ENCODE results near the gene RIBC1. TPM values are rescaled to one million over a fixed set of nuclear protein-coding genes. Genes with fewer than 3 reads are reported as not detected.

Gene RIBC1
- total RNA-seq, result 1 to 10 TPM in 1 of 4 donors, under 1 TPM in 3; 0.40 to 1.7 (median 0.62) TPM

DNA sequence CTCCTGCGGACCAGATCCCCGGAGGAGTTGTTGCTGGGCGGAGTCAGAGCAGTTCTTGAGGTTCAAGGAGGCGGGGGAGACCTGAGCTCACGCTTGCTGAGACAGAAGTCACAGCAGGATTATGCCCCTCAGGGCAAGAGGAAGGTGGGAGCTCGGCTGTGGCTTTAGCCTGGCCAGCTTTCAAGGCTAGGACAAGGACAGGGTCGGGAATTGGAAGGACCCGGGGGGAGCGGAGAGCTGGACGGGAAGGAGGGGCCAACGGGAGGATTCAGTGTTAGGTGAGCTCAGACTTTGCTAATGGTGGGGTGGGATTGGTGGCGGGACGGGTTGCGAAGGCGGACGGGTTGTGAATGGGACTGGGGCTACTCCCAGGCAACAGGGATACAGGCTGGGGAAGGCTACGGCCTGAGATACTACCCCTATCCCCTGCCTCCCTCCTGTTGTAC lies at the start of gene RIBC1:
Gene RIBC1, plus strand, starts transcription at position 13 of the 446 bp plus-strand sequence. CDS start 3,404 bp downstream, outside the sequence.
- Histone ChIP-seq H3K27me3 (no peaks in the 10 kb centered on the region), H3K4me1 (peaks cover 15 to 28% (median 24%) of the 10 kb centered on the region in 4 donors), H3K36me3 (no peaks in the 10 kb centered on the region), H3K9me3 (no peaks in the 10 kb centered on the region), H3K27ac (replicated peaks in 1 of 4) (peak within 1 kb of the TSS; percentile 87 to 94 (median 90)), H3K4me3 (peak within 1 kb of the TSS; percentile 62 to 94 (median 68))
- TF ChIP-seq EP300 (IDR thresholded peaks at IDR 0.05), result no peak
- TF ChIP-seq CTCF (IDR thresholded peaks at IDR 0.05), result no peak
- TF ChIP-seq POLR2AphosphoS5 (IDR thresholded peaks at IDR 0.05), result no peak
- TF ChIP-seq POLR2A (IDR thresholded peaks at IDR 0.05; ENCODE audit: low read depth), result no peak
- no peak for DNase-seq (ENCODE audit: extremely low spot score)
- intact Hi-C loops (cut with DNase I), result loop anchor here (10.0 kb wide), 1 partner anchor 198 kb away; the partner anchor contains the start of gene KDM5C
- 5% methylated on average over 17 of the region's 17 CpGs for WGBS

DNA sequence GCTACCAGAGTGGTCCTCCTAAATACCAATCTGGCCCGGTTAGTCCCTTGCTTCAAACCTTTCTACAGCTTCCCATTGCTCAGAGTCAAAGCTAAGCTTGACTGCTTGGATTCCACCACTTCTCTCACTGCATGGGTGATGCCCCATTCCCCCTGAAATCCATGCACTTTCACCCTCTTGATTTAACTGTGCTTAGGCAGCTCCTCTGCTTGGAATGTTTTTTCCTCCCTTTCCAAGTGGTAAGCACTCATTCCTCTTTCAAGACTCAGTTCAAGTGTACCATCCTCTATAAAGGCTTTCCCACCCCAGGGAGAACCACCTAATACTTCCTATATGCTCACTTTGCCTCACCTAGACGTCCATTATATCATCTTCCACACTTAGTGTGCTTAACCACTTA lies 49.4 kb upstream of the RIBC1 start:
- Histone ChIP-seq H3K27ac (replicated peaks in 1 of 4) (no peak overlapping the region), H3K36me3 (peaks cover 0 to 12% (median 5%) of the 10 kb centered on the region in 4 donors), H3K4me1 (no peaks in the 10 kb centered on the region), H3K4me3 (no peak overlapping the region), H3K9me3 (peaks cover 0 to 5% (median 0%) of the 10 kb centered on the region in 4 donors), H3K27me3 (no peaks in the 10 kb centered on the region)
- no peak for TF ChIP-seq POLR2AphosphoS5 (IDR thresholded peaks at IDR 0.05)
- no peak for TF ChIP-seq EP300 (IDR thresholded peaks at IDR 0.05)
- DNase-seq (ENCODE audit: extremely low spot score), result no peak
- intact Hi-C loops (cut with DNase I), result no loop called here
- WGBS, result 71% methylated on average over 2 of the region's 2 CpGs

- H3K27ac ChIP-seq (replicated peaks in 1 of 4), result no peak overlapping the region
- H3K27me3 ChIP-seq, result no peaks in the 10 kb centered on the region
- 83% methylated on average over 7 of the region's 7 CpGs for WGBS
- peaks cover 0 to 21% (median 14%) of the 10 kb centered on the region in 4 donors for H3K36me3 ChIP-seq
- no peaks in the 10 kb centered on the region for H3K4me1 ChIP-seq
- DNase-seq (ENCODE audit: extremely low spot score), result no peak
- H3K4me3 ChIP-seq, result no peak overlapping the region
- TF ChIP-seq EP300 (IDR thresholded peaks at IDR 0.05) (no peak), POLR2A (IDR thresholded peaks at IDR 0.05; ENCODE audit: low read depth) (no peak), CTCF (IDR thresholded peaks at IDR 0.05) (no peak), POLR2AphosphoS5 (IDR thresholded peaks at IDR 0.05) (no peak)
- intact Hi-C loops (cut with DNase I), result no loop called here
- no peaks in the 10 kb centered on the region for H3K9me3 ChIP-seq
Measured at GRCh38 chrX:53374222-53374820, 48.4 kb upstream of the RIBC1 start.

DNA sequence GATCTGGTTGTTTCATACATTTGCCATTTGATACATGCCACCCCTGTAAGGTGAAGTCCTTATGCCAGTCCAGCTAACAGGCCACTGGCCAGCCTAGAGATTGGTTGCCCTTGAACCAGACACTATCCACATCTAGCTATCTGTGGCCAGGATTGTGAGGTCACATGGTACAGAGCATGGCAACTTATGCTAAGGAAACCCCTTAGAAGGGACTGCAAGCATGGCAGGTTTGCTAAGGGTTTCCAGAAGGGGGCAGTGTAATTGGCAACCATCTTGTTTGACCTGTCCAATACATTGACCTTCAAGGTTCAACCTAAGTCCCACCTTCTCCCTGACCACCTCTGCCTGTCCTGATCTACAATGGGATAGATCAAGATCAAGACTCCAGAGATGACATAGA lies 47.8 kb upstream of the RIBC1 start:
- no peak overlapping the region for H3K27ac ChIP-seq (replicated peaks in 1 of 4)
- H3K4me1 ChIP-seq, result no peaks in the 10 kb centered on the region
- no peak for DNase-seq (ENCODE audit: extremely low spot score)
- H3K27me3 ChIP-seq, result no peaks in the 10 kb centered on the region
- peaks cover 0 to 27% (median 20%) of the 10 kb centered on the region in 4 donors for H3K36me3 ChIP-seq
- H3K4me3 ChIP-seq, result no peak overlapping the region
- intact Hi-C loops (cut with DNase I), result no loop called here
- TF ChIP-seq EP300 (IDR thresholded peaks at IDR 0.05), result no peak
- TF ChIP-seq POLR2AphosphoS5 (IDR thresholded peaks at IDR 0.05), result no peak
- TF ChIP-seq POLR2A (IDR thresholded peaks at IDR 0.05; ENCODE audit: low read depth), result no peak
- no peak for TF ChIP-seq CTCF (IDR thresholded peaks at IDR 0.05)
- no peaks in the 10 kb centered on the region for H3K9me3 ChIP-seq

- Histone ChIP-seq H3K9me3 (no peaks in the 10 kb centered on the region), H3K4me1 (no peaks in the 10 kb centered on the region), H3K4me3 (no peak overlapping the region), H3K36me3 (peaks cover 8 to 47% (median 40%) of the 10 kb centered on the region in 4 donors), H3K27me3 (no peaks in the 10 kb centered on the region), H3K27ac (replicated peaks in 1 of 4) (no peak overlapping the region)
- WGBS, result 87% methylated on average over 6 of the region's 6 CpGs
- intact Hi-C loops (cut with DNase I), result no loop called here
- TF ChIP-seq POLR2A (IDR thresholded peaks at IDR 0.05; ENCODE audit: low read depth) (no peak), POLR2AphosphoS5 (IDR thresholded peaks at IDR 0.05) (no peak), EP300 (IDR thresholded peaks at IDR 0.05) (no peak), CTCF (IDR thresholded peaks at IDR 0.05) (no peak)
- no peak for DNase-seq (ENCODE audit: extremely low spot score)
Measured at GRCh38 chrX:53376888-53377287, 45.8 kb upstream of the RIBC1 start.
